ENCODE results near the gene VKORC1. TPM values are rescaled to one million over a fixed set of nuclear protein-coding genes. Genes with fewer than 3 reads are reported as not detected.

The VKORC1 gene
- polyA plus RNA-seq, 3 donors, result 59.2 to 113 (median 91.2) TPM

DNA sequence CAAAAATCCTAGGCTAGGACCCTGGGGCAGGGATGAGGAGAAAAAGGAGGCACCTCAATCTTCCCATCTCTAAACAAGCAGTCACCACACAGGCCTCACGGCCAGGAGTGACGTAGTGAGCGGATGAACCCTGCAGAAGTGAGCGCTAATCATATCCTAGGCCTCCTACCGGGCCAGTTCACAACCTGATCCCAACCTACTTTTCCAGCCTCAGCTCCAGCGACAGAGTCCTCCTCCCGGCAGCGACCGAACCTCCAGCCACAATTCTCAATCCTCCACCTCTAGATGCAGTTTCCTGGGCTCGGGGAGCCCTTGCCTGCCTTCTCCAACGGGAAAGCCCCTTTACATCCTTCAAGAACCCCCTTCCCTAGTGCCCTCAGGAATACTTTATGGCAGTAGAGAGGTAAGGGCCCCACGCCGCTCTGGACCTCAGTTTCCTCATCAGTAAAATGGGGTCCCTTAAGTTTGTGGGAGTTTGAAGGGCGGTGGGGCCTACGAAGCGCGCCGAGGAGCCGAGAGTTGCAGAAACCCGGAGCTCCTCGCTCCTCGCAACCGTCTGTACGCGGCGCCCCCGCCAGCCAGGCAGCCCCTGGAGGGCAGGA, 22.0 kb downstream of the VKORC1 start:
- 7% methylated on average over 20 of the region's 27 CpGs for WGBS (ENCODE audit: insufficient coverage)
- intact Hi-C loops (cut with micrococcal nuclease), result loop anchor here in 1 of 2 donors (2.0 kb wide), 1 partner anchor 38 kb away; no protein-coding TSS in a partner anchor

GRCh38 chr16:31071861-31072260, 22.7 kb downstream of the VKORC1 start:
- TF ChIP-seq, protein P1, sequence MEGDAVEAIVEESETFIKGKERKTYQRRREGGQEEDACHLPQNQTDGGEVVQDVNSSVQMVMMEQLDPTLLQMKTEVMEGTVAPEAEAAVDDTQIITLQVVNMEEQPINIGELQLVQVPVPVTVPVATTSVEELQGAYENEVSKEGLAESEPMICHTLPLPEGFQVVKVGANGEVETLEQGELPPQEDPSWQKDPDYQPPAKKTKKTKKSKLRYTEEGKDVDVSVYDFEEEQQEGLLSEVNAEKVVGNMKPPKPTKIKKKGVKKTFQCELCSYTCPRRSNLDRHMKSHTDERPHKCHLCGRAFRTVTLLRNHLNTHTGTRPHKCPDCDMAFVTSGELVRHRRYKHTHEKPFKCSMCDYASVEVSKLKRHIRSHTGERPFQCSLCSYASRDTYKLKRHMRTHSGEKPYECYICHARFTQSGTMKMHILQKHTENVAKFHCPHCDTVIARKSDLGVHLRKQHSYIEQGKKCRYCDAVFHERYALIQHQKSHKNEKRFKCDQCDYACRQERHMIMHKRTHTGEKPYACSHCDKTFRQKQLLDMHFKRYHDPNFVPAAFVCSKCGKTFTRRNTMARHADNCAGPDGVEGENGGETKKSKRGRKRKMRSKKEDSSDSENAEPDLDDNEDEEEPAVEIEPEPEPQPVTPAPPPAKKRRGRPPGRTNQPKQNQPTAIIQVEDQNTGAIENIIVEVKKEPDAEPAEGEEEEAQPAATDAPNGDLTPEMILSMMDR (IDR thresholded peaks at IDR 0.05), result no peak
- peaks cover 29% of the 10 kb centered on the region for H3K4me1 Mint-ChIP-seq
- Histone ChIP-seq H3K4me1 (ENCODE audit: control insufficient read depth in 1 of 2, insufficient read depth in 2 of 2, low read length in 2 of 2) (peaks cover 26 to 29% of the 10 kb centered on the region in 2 donors), H3K9me3 (replicated peaks in 1 of 2; ENCODE audit: control insufficient read depth in 1 of 2, insufficient read depth in 1 of 2, low read length in 2 of 2) (no peaks in the 10 kb centered on the region), H4K20me1 (ENCODE audit: insufficient read depth, low read length) (peaks cover 43% of the 10 kb centered on the region), H3K27ac (ENCODE audit: low read depth in 1 of 2, low read length in 2 of 2) (peak overlapping the region in 1 of 2 donors; percentile 100), H2AFZ (ENCODE audit: insufficient read depth, low read depth, low read length, poor library complexity, severe bottlenecking) (no peak overlapping the region), H3K27me3 (ENCODE audit: control insufficient read depth in 2 of 2, insufficient read depth in 2 of 2, low read length in 2 of 2) (no peaks in the 10 kb centered on the region), H3K4me3 (replicated peaks in 1 of 3; ENCODE audit: low read depth in 2 of 3, low read length in 3 of 3) (peak overlapping the region in 1 of 3 experiments; percentile 98), H3K9ac (ENCODE audit: insufficient read depth, low read length, poor library complexity, severe bottlenecking) (peak overlapping the region; percentile 96), H3K79me2 (ENCODE audit: insufficient read depth, low read length) (peaks cover 77% of the 10 kb centered on the region), H3K4me2 (replicated peaks; ENCODE audit: extremely low read depth, low read length, poor library complexity, severe bottlenecking) (peak overlapping the region; percentile 99), H3K36me3 (replicated peaks in 1 of 2; ENCODE audit: control insufficient read depth in 1 of 2, insufficient read depth in 2 of 2, low read length in 2 of 2) (peaks cover 8 to 14% of the 10 kb centered on the region in 2 donors)
- H3K27me3 Mint-ChIP-seq (ENCODE audit: low read depth in 3 of 3), result no peaks in the 10 kb centered on the region
- H3K27ac Mint-ChIP-seq, result peak overlapping the region in 6 of 7 donors; percentile 6 to 97 (median 58)
- 75% methylated on average over 2 of the region's 4 CpGs for WGBS (ENCODE audit: insufficient coverage)
- peak in 1 of 3 donors; percentile 44 for DNase-seq
- intact Hi-C loops (cut with micrococcal nuclease), result loop anchor here in 1 of 2 donors (2.0 kb wide), 1 partner anchor 37 kb away; no protein-coding TSS in a partner anchor
- no peaks in the 10 kb centered on the region for H3K9me3 Mint-ChIP-seq
- peak overlapping the region in 1 of 2 donors; percentile 6 for H3K4me3 Mint-ChIP-seq
- H3K36me3 Mint-ChIP-seq, result peaks cover 11 to 15% of the 10 kb centered on the region in 2 donors

More for the DNA sequence above, 22.0 kb downstream of the VKORC1 start:
- H3K27me3 Mint-ChIP-seq (ENCODE audit: low read depth in 3 of 3), result no peaks in the 10 kb centered on the region
- Histone ChIP-seq H3K4me2 (replicated peaks; ENCODE audit: extremely low read depth, low read length, poor library complexity, severe bottlenecking) (peak overlapping the region; percentile 99), H3K9ac (ENCODE audit: insufficient read depth, low read length, poor library complexity, severe bottlenecking) (peak overlapping the region; percentile 96), H3K4me3 (replicated peaks in 1 of 3; ENCODE audit: low read depth in 2 of 3, low read length in 3 of 3) (peak overlapping the region; percentile 92 to 98 (median 97)), H3K9me3 (replicated peaks in 1 of 2; ENCODE audit: control insufficient read depth in 1 of 2, insufficient read depth in 1 of 2, low read length in 2 of 2) (no peaks in the 10 kb centered on the region), H3K36me3 (replicated peaks in 1 of 2; ENCODE audit: control insufficient read depth in 1 of 2, insufficient read depth in 2 of 2, low read length in 2 of 2) (peaks cover 15 to 17% of the 10 kb centered on the region in 2 donors), H3K4me1 (ENCODE audit: control insufficient read depth in 1 of 2, insufficient read depth in 2 of 2, low read length in 2 of 2) (peaks cover 26 to 29% of the 10 kb centered on the region in 2 donors), H4K20me1 (ENCODE audit: insufficient read depth, low read length) (peaks cover 46% of the 10 kb centered on the region), H3K27me3 (ENCODE audit: control insufficient read depth in 2 of 2, insufficient read depth in 2 of 2, low read length in 2 of 2) (no peaks in the 10 kb centered on the region), H3K27ac (ENCODE audit: low read depth in 1 of 2, low read length in 2 of 2) (peak overlapping the region; percentile 58 to 100), H2AFZ (ENCODE audit: insufficient read depth, low read depth, low read length, poor library complexity, severe bottlenecking) (peak overlapping the region; percentile 85), H3K79me2 (ENCODE audit: insufficient read depth, low read length) (peaks cover 78% of the 10 kb centered on the region)
- H3K4me1 Mint-ChIP-seq, result peaks cover 29% of the 10 kb centered on the region
- DNase-seq, result peak in 1 of 3 donors; percentile 40
- peaks cover 18 to 22% of the 10 kb centered on the region in 2 donors for H3K36me3 Mint-ChIP-seq
- H3K4me3 Mint-ChIP-seq, result peak overlapping the region; percentile 90 to 97
- TF ChIP-seq, protein P1 (IDR thresholded peaks at IDR 0.05), result no peak
- H3K9me3 Mint-ChIP-seq, result no peaks in the 10 kb centered on the region
- peak overlapping the region; percentile 72 to 97 (median 90) for H3K27ac Mint-ChIP-seq
